PC-3 (cell line): ENCODE data around the gene PSMD1.

ENCODE experiments used
- CTCF ChIP-seq: fragments of 300-600 bp; sonication (generic); conservative IDR thresholded peaks from 2 replicates; pipeline ENCODE4 v1.5.1; 2017; ENCODE audit warnings: antibody characterized with exemption, low read depth, mild to moderate bottlenecking, low read length
- EZH2 ChIP-seq: fragments of 300-600 bp; sonication (generic); IDR thresholded peaks from one replicate; pipeline ENCODE4 v1.6.1; 2017; ENCODE audit warnings: antibody characterized with exemption, mild to moderate bottlenecking, low read length; ENCODE audit not compliant: unreplicated experiment
- EZH2phosphoT487 ChIP-seq: fragments of 300-600 bp; sonication (generic); IDR thresholded peaks from 2 replicates; pipeline ENCODE4 v1.6.1; 2018; ENCODE audit warnings: mild to moderate bottlenecking, antibody characterized with exemption, low read length, borderline replicate concordance

DNA sequence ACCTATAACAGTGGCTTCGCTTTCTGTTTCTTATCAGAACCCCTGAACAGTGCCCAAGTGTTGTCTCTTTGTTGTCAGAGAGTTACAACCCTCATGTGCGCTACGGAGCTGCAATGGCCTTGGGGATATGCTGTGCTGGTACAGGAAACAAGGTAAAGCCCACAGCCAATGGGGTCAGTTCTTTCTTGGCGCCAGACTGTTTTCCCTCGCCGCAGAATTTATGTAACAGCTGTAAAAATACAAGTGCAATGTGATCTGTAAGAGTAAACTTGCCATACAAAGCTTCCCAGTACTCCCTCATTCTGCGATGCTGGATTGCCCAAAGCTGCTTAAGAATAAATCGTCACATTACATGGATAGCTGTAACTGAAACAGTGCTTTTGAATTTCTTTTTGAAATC, 82.0 kb downstream of the PSMD1 start:
- TF ChIP-seq CTCF (no peak), EZH2phosphoT487 (no peak), EZH2 (no peak)
